ENCODE data around the gene SUMF1.

The SUMF1 gene

GRCh38 chr3:4496087-4496452 is 29.0 kb upstream of the SUMF1 start:
- peaks cover 2% of the 10 kb centered on the region for H3K36me3 ChIP-seq (ENCODE audit: insufficient read depth, insufficient read length, low read length)
- no peaks in the 10 kb centered on the region for H3K4me1 ChIP-seq (ENCODE audit: insufficient read depth, insufficient read length)
- H3K9ac ChIP-seq (ENCODE audit: insufficient read length, low read depth), result no peak overlapping the region
- TF ChIP-seq YY1 (IDR thresholded peaks at IDR 0.05; ENCODE audit: insufficient read depth, insufficient read length) (no peak), ZNF274 (IDR thresholded peaks at IDR 0.05; ENCODE audit: low read depth, low read length) (no peak), SUZ12 (IDR thresholded peaks at IDR 0.05; ENCODE audit: extremely low read depth, insufficient read depth, insufficient read length) (no peak)
- no peak overlapping the region for H3K4me3 ChIP-seq (ENCODE audit: insufficient read length, low read depth)
- no peaks in the 10 kb centered on the region for H3K9me3 ChIP-seq (ENCODE audit: insufficient read depth, low read length)
- DNase-seq (ENCODE audit: low read depth, low spot score), result no peak
- H3K27me3 ChIP-seq (ENCODE audit: insufficient read depth, insufficient read length), result peaks cover 26% of the 10 kb centered on the region

- no peak for DNase-seq (ENCODE audit: low read depth, low spot score)
- TF ChIP-seq ZNF274 (IDR thresholded peaks at IDR 0.05; ENCODE audit: low read depth, low read length) (no peak), YY1 (IDR thresholded peaks at IDR 0.05; ENCODE audit: insufficient read depth, insufficient read length) (no peak), SUZ12 (IDR thresholded peaks at IDR 0.05; ENCODE audit: extremely low read depth, insufficient read depth, insufficient read length) (no peak)
- Histone ChIP-seq H3K27me3 (ENCODE audit: insufficient read depth, insufficient read length) (peaks cover 31% of the 10 kb centered on the region), H3K9ac (ENCODE audit: insufficient read length, low read depth) (no peak overlapping the region), H3K4me1 (ENCODE audit: insufficient read depth, insufficient read length) (no peaks in the 10 kb centered on the region), H3K4me3 (ENCODE audit: insufficient read length, low read depth) (no peak overlapping the region), H3K9me3 (ENCODE audit: insufficient read depth, low read length) (no peaks in the 10 kb centered on the region), H3K36me3 (ENCODE audit: insufficient read depth, insufficient read length, low read length) (peaks cover 2% of the 10 kb centered on the region)
Observed at GRCh38 chr3:4495294-4496086, 28.4 kb upstream of the SUMF1 start.

GRCh38 chr3:4494895-4495264 is 27.8 kb upstream of the SUMF1 start:
- peaks cover 2% of the 10 kb centered on the region for H3K36me3 ChIP-seq (ENCODE audit: insufficient read depth, insufficient read length, low read length)
- no peak for DNase-seq (ENCODE audit: low read depth, low spot score)
- peaks cover 31% of the 10 kb centered on the region for H3K27me3 ChIP-seq (ENCODE audit: insufficient read depth, insufficient read length)
- H3K9ac ChIP-seq (ENCODE audit: insufficient read length, low read depth), result no peak overlapping the region
- no peaks in the 10 kb centered on the region for H3K4me1 ChIP-seq (ENCODE audit: insufficient read depth, insufficient read length)
- TF ChIP-seq ZNF274 (IDR thresholded peaks at IDR 0.05; ENCODE audit: low read depth, low read length), result no peak
- no peak for TF ChIP-seq SUZ12 (IDR thresholded peaks at IDR 0.05; ENCODE audit: extremely low read depth, insufficient read depth, insufficient read length)
- TF ChIP-seq YY1 (IDR thresholded peaks at IDR 0.05; ENCODE audit: insufficient read depth, insufficient read length), result no peak
- H3K4me3 ChIP-seq (ENCODE audit: insufficient read length, low read depth), result no peak overlapping the region
- no peaks in the 10 kb centered on the region for H3K9me3 ChIP-seq (ENCODE audit: insufficient read depth, low read length)

GRCh38 chr3:4493941-4494894 is 27.1 kb upstream of the SUMF1 start:
- H3K4me1 ChIP-seq (ENCODE audit: insufficient read depth, insufficient read length), result no peaks in the 10 kb centered on the region
- peaks cover 31% of the 10 kb centered on the region for H3K27me3 ChIP-seq (ENCODE audit: insufficient read depth, insufficient read length)
- peak overlapping the region; percentile 66 for H3K4me3 ChIP-seq (ENCODE audit: insufficient read length, low read depth)
- no peaks in the 10 kb centered on the region for H3K36me3 ChIP-seq (ENCODE audit: insufficient read depth, insufficient read length, low read length)
- TF ChIP-seq ZNF274 (IDR thresholded peaks at IDR 0.05; ENCODE audit: low read depth, low read length) (no peak), SUZ12 (IDR thresholded peaks at IDR 0.05; ENCODE audit: extremely low read depth, insufficient read depth, insufficient read length) (no peak), YY1 (IDR thresholded peaks at IDR 0.05; ENCODE audit: insufficient read depth, insufficient read length) (no peak)
- no peak for DNase-seq (ENCODE audit: low read depth, low spot score)
- H3K9ac ChIP-seq (ENCODE audit: insufficient read length, low read depth), result peak overlapping the region; percentile 71
- H3K9me3 ChIP-seq (ENCODE audit: insufficient read depth, low read length), result no peaks in the 10 kb centered on the region

GRCh38 chr3:4493014-4493940 is 26.2 kb upstream of the SUMF1 start, which contains the start of gene ITPR1:
ITPR1 (plus strand) TSS chr3:4493348; CDS start chr3:4516492, 23,144 bp downstream.
- H3K9ac ChIP-seq (ENCODE audit: insufficient read length, low read depth), result peak within 1 kb of the TSS; percentile 82

GRCh38 chr3:4492208-4493013 is 25.3 kb upstream of the SUMF1 start:
- Histone ChIP-seq H3K9ac (ENCODE audit: insufficient read length, low read depth) (peak overlapping the region; percentile 82), H3K4me3 (ENCODE audit: insufficient read length, low read depth) (peak overlapping the region; percentile 55), H3K4me1 (ENCODE audit: insufficient read depth, insufficient read length) (no peaks in the 10 kb centered on the region), H3K9me3 (ENCODE audit: insufficient read depth, low read length) (no peaks in the 10 kb centered on the region), H3K27me3 (ENCODE audit: insufficient read depth, insufficient read length) (peaks cover 31% of the 10 kb centered on the region), H3K36me3 (ENCODE audit: insufficient read depth, insufficient read length, low read length) (no peaks in the 10 kb centered on the region)
- peak; percentile 35 for DNase-seq (ENCODE audit: low read depth, low spot score)
- no peak for TF ChIP-seq ZNF274 (IDR thresholded peaks at IDR 0.05; ENCODE audit: low read depth, low read length)
- no peak for TF ChIP-seq YY1 (IDR thresholded peaks at IDR 0.05; ENCODE audit: insufficient read depth, insufficient read length)
- TF ChIP-seq SUZ12 (IDR thresholded peaks at IDR 0.05; ENCODE audit: extremely low read depth, insufficient read depth, insufficient read length), result no peak

More at GRCh38 chr3:4493014-4493940, 26.2 kb upstream of the SUMF1 start, which contains the start of gene ITPR1:
- TF ChIP-seq ZNF274 (IDR thresholded peaks at IDR 0.05; ENCODE audit: low read depth, low read length), result no peak
- TF ChIP-seq YY1 (IDR thresholded peaks at IDR 0.05; ENCODE audit: insufficient read depth, insufficient read length), result no peak
- no peak for TF ChIP-seq SUZ12 (IDR thresholded peaks at IDR 0.05; ENCODE audit: extremely low read depth, insufficient read depth, insufficient read length)
- no peaks in the 10 kb centered on the region for H3K36me3 ChIP-seq (ENCODE audit: insufficient read depth, insufficient read length, low read length)
- peak; percentile 99 for DNase-seq (ENCODE audit: low read depth, low spot score)
- H3K4me3 ChIP-seq (ENCODE audit: insufficient read length, low read depth), result peak within 1 kb of the TSS; percentile 66
- H3K4me1 ChIP-seq (ENCODE audit: insufficient read depth, insufficient read length), result no peaks in the 10 kb centered on the region
- H3K27me3 ChIP-seq (ENCODE audit: insufficient read depth, insufficient read length), result peaks cover 31% of the 10 kb centered on the region
- H3K9me3 ChIP-seq (ENCODE audit: insufficient read depth, low read length), result no peaks in the 10 kb centered on the region

All from NT2/D1 (cell line).